Activated T-helper 1 cell treated with anti-CD3 and anti-CD28 coated beads, Interleukin-12 subunit alpha, Interleukin-12 subunit beta, Interleukin-2, Interleukin-4 antibody, amounts not matched to agents 30 ng/mL and 10 ng/mL and 1 ng/mL, durations not matched to agents 14 hours and 24 hours and 36 hours (primary cell): ENCODE data around the gene ALG8. TPM values are rescaled to one million over a fixed set of nuclear protein-coding genes. Genes with fewer than 3 reads are reported as not detected.
"Not testable (repeated sequence)": the region's sequence is repeated elsewhere in the genome, so short reads cannot be mapped to it uniquely, and the experiment has no call there.

ENCODE experiments used
- DNase-seq: peaks from one replicate; pipeline ENCODE4 v3.0.0; 2021; ENCODE audit warnings: low spot score
- H3K27ac Mint-ChIP-seq: one replicate; pipeline ENCODE4 v1.8.0; 2021; ENCODE audit warnings: mild to moderate bottlenecking, mixed read lengths
- H3K27me3 Mint-ChIP-seq: one replicate; pipeline ENCODE4 v1.8.0; 2022; ENCODE audit warnings: mild to moderate bottlenecking, moderate library complexity, mixed read lengths; ENCODE audit not compliant: insufficient read depth
- H3K36me3 Mint-ChIP-seq: one replicate; pipeline ENCODE4 v1.8.0; 2021; ENCODE audit warnings: low read depth, mixed read lengths
- H3K4me1 Mint-ChIP-seq: one replicate; pipeline ENCODE4 v1.8.0; 2021; ENCODE audit warnings: low read depth, mixed read lengths
- H3K4me3 Mint-ChIP-seq: one replicate; pipeline ENCODE4 v1.8.0; 2021; ENCODE audit warnings: mild to moderate bottlenecking, moderate library complexity, mixed read lengths
- H3K9me3 Mint-ChIP-seq: one replicate; pipeline ENCODE4 v1.8.0; 2021; ENCODE audit warnings: mixed read lengths
- intact Hi-C: fragments of 100-400 bp; cut with micrococcal nuclease; formaldehyde crosslinking; loops from one replicate; pipeline ENCODE4 v1.15.1; 2024
- total RNA-seq: library from RNA; stranded (reverse); gene quantifications from 2 replicates; pipeline ENCODE4 v1.2.3, GENCODE V29; 2022

ALG8 gene
- total RNA-seq: 57.9 and 74.2 TPM in 2 replicates

DNA sequence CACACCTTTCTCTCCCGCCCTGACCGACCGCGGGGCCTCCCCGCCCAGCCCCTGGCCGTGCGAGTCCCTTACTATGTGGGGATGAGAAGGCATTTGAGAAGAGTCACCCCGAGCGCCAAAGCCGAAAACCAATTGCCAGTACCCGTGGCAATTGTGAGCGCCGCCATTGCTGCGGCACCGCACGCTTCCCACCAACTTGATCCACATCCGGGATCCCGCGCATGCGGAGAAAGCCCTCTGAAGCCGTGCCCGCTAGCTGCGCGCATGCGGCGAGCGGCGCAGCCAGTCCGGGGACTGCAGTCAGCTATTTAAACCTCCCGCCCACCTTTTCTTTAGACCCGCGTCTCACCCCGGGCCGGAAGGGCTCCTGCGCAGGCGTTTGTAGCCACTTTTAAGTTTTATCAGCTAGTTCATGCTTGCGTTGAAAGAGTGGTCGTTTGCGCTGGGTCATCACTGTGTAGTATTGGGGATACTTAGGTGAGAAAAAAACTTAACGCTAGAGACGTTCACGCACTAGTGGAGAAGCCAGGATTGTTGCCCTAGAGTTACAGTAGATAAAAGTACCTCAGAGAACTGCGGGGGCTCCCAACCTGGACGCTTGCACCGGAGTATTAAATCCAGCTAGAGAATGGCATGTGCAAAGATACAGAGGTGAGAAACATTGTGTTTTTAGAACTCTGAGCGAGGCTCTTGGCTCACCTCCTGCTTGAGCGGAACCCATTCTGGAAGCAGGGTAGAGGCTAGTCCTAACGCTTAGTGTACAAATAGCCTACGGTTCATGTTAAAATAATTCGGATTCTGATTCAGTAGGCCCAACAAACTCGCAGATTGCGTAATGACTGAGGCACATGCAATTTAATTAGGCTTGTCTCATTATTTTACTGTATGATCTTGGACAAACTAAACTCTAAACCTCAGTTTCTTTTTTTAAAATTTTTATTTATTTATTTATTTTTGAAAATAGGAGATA, at the start of gene ALG8:
ALG8 (minus strand) TSS at position 205 of the 970 bp plus-strand sequence; CDS start at position 167, 38 bp downstream.
- Mint-ChIP-seq H3K27ac (peak within 1 kb of the TSS; percentile 90), H3K36me3 (peaks cover 30% of the 10 kb centered on the region), H3K27me3 (no peaks in the 10 kb centered on the region), H3K4me1 (peaks cover 43% of the 10 kb centered on the region), H3K9me3 (no peaks in the 10 kb centered on the region), H3K4me3 (peak within 1 kb of the TSS; percentile 95)
- intact Hi-C loops: loop anchor here (1.0 to 5.0 kb wide), 13 partner anchors 45 to 502 kb away; partner anchors contain the start of genes AAMDC, CLNS1A, GAB2 and INTS4
- DNase-seq: peak; percentile 96

DNA sequence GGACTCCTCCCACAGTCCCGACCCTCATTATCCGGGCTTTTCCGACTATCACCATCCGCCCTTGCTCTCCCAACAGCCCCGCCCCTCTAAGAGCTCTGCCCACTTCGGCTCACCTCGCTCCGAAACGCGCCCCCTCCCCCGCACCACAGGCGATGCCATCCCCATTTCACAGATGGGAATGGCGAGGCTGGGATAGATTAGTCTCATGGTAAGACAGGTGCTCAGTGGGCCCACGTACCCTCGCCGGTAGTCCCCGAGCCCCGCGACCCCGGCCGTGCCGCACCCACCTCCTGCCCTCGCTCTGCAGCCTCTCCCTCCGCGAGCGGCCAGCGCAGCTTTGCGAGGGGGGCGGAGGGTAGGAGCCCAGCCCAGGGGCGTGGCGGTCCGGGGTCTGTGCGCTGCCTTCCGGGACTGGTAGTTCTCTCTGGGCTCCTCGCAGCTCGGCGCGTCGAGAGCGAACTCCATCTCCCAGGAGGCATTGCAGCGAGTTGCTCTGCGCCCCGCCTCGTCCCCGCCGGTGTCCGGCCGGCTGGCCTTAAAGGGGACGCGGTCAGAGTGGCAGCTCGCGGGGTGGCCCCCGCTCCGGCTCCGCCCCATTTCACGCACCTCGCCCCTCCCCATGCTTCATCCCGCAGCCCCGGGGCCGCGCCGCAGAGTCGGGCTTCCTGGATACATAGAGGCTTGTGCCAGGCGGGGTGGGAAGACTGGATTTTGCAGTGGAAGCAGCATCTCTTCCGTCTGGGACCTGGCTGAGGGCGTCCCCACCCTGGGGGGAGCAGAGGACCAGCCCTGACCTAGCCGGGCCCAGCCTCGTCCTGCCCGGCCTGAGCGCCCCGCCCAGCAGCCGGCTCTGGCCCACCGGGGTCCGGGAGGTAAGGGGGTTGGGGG, 49.1 kb upstream of the ALG8 start, which contains the start of the genes KCTD21 and USP35:
KCTD21 (minus strand) TSS at position 341 of the 888 bp plus-strand sequence. CDS start 14,072 bp downstream, outside the sequence.
USP35 (plus strand) TSS at position 634 of the 888 bp plus-strand sequence. CDS start 7,327 bp downstream, outside the sequence.
- intact Hi-C loops: loop anchor here (1.0 to 2.0 kb wide), 15 partner anchors 14 to 551 kb away; partner anchors contain the start of genes ALG8, CLNS1A, GAB2 and INTS4
- H3K27ac Mint-ChIP-seq: peak within 1 kb of the TSS; percentile 100
- peaks cover 27% of the 10 kb centered on the region for H3K36me3 Mint-ChIP-seq
- no peaks in the 10 kb centered on the region for H3K27me3 Mint-ChIP-seq
- peak; percentile 93 for DNase-seq
- peaks cover 57% of the 10 kb centered on the region for H3K4me1 Mint-ChIP-seq
- no peaks in the 10 kb centered on the region for H3K9me3 Mint-ChIP-seq
- H3K4me3 Mint-ChIP-seq: peak within 1 kb of the TSS; percentile 99

DNA sequence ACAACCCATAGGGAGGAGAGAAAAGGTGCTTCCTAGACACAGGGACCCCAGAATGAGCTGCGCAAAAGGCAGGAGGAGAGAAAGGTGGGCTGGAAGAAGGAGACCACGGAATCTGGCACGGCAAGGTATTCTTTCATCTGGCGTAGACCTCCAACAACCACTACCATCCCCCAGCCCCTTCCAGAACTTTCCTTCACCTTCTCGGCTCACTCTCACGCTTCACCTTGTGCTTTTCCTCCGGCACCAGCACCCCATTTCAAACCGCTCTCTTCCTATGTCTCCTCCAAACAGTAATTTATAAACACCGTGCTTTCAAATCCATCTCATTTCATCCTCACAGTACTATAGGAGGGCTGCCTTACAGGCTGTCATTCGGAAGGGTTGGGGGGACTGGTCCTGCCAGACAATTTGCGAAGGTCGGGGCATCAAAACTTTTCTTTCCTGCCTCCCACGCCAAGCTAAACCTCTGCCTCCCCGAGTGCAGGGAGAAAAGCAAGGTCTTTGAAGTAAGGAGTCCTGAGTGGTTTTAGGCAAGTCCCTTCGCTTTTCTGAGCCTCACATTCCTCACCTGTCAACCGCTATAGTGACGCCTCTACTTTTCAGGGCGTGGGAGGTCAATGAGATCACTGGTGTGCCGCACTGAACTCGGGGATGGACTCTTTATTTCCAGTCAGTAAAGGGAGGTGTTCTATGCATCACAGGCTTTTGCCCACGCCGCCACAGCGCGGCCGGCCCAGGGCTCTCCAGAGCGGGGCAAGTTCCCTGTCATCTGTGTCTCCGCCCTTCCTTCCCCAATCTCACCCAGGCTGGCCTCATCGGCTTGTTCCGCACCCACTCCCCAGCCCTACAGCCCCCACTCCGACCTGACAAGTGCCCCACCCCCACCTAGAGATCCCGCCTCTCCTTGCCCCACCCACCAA, 48.2 kb upstream of the ALG8 start:
- peaks cover 52% of the 10 kb centered on the region for H3K4me1 Mint-ChIP-seq
- peaks cover 30% of the 10 kb centered on the region for H3K36me3 Mint-ChIP-seq
- H3K9me3 Mint-ChIP-seq: no peaks in the 10 kb centered on the region
- H3K27ac Mint-ChIP-seq: peak overlapping the region; percentile 100
- peak overlapping the region; percentile 99 for H3K4me3 Mint-ChIP-seq
- no peaks in the 10 kb centered on the region for H3K27me3 Mint-ChIP-seq
- DNase-seq: peak; percentile 65
- intact Hi-C loops: loop anchor here (1.0 to 2.0 kb wide), 16 partner anchors 15 to 550 kb away; partner anchors contain the start of genes ALG8, CLNS1A, GAB2 and INTS4

DNA sequence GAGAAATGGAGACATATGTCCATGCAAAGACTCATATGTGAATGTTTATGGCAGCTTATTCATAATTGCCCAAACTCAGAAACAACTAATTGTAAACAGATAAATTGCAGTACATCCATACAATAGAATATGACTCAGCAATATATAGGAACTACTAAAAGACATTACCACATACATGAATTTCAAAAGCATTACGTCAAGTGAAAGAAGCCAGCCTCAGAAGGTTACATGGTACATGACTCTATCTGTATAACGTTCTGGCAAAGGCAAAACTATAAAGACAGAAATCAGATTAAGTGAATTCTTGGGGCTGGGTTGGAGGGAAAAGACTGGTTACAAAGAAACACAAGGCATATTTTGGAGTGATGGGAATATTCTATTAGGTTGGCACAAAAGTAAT, 41.8 kb upstream of the ALG8 start:
- H3K27ac Mint-ChIP-seq: no peak overlapping the region
- intact Hi-C loops: no loop called here
- DNase-seq: no peak
- peaks cover 29% of the 10 kb centered on the region for H3K36me3 Mint-ChIP-seq
- H3K27me3 Mint-ChIP-seq: no peaks in the 10 kb centered on the region
- H3K4me3 Mint-ChIP-seq: no peak overlapping the region
- peaks cover 5% of the 10 kb centered on the region for H3K9me3 Mint-ChIP-seq
- peaks cover 15% of the 10 kb centered on the region for H3K4me1 Mint-ChIP-seq

DNA sequence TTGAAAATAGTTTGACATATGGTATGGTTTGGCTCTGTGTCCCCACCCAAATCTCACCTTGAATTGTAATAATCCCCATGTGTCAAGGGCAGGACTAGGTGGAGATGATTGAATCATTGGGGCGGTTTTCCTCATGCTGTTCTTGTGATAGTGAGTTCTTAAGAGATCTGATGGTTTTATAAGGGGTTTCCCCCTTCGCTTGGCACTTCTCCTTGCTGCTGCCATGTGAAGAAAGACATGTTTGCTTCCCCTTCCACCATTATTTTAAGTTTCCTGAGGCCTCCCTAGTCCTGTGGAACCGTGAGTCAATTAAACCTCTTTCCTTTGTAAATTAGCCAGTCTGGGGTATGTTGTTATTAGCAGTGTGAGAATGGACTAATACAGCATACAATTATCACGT, 41.3 kb upstream of the ALG8 start:
- H3K27ac Mint-ChIP-seq: no peak overlapping the region
- peaks cover 30% of the 10 kb centered on the region for H3K36me3 Mint-ChIP-seq
- H3K27me3 Mint-ChIP-seq: no peaks in the 10 kb centered on the region
- H3K4me1 Mint-ChIP-seq: peaks cover 11% of the 10 kb centered on the region
- H3K9me3 Mint-ChIP-seq: peaks cover 5% of the 10 kb centered on the region
- intact Hi-C loops: no loop called here
- no peak for DNase-seq
- H3K4me3 Mint-ChIP-seq: no peak overlapping the region

DNA sequence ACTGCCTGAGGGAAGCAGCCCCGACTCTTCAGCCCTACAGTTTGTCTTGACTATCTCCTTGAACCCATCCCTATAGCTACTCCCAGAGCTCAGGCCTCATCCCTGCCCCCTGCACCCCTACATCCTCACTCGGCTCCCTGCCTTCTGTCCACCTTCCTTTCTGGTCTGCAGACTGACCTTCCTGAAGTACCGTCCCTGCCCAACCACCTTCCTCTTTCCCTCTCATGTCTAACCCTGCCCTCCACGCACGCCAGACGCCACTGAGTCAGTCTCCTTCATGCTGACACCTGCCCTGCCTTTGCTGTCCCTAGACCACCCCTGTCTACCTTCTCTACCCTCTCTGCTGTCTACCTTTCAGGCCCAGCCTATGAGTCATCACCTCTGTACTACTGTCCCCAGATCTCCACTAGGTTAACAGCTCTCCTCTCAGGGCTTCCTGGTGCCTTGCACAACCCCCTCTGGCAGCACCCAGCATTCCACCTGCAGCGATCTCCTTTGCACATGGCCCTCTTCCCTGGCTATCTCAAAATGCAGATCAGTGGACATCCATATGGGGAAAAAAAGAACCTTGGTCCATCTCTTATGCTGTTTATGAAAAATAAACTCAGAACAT, 40.1 kb upstream of the ALG8 start:
- peaks cover 35% of the 10 kb centered on the region for H3K36me3 Mint-ChIP-seq
- no peak for DNase-seq
- peaks cover 5% of the 10 kb centered on the region for H3K9me3 Mint-ChIP-seq
- intact Hi-C loops: no loop called here
- no peak overlapping the region for H3K27ac Mint-ChIP-seq
- H3K4me1 Mint-ChIP-seq: peaks cover 9% of the 10 kb centered on the region
- H3K27me3 Mint-ChIP-seq: no peaks in the 10 kb centered on the region
- no peak overlapping the region for H3K4me3 Mint-ChIP-seq

DNA sequence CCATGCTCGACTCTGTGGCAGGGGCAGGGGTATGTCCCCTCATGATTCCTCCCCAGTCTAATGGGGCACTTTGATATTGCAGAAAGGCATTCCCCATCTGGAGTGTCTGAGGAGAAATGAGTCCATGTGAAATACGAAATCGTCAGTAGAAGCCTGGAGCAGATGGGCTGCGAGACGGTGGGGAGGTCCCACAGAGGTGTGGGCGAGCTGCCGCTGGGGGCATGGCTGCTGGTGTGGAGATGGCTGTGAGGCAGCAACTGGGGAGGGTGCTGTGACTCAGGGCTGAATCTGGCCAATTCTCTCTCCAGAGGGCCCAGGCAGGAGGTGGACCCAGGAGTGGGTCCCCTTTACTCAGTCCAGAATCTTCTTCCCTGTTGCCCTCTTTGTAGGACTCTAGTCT, 37.8 kb upstream of the ALG8 start:
- no peak overlapping the region for H3K27ac Mint-ChIP-seq
- peaks cover 5% of the 10 kb centered on the region for H3K9me3 Mint-ChIP-seq
- peaks cover 40% of the 10 kb centered on the region for H3K36me3 Mint-ChIP-seq
- no peaks in the 10 kb centered on the region for H3K27me3 Mint-ChIP-seq
- no peak for DNase-seq
- intact Hi-C loops: no loop called here
- no peak overlapping the region for H3K4me3 Mint-ChIP-seq
- peaks cover 5% of the 10 kb centered on the region for H3K4me1 Mint-ChIP-seq

DNA sequence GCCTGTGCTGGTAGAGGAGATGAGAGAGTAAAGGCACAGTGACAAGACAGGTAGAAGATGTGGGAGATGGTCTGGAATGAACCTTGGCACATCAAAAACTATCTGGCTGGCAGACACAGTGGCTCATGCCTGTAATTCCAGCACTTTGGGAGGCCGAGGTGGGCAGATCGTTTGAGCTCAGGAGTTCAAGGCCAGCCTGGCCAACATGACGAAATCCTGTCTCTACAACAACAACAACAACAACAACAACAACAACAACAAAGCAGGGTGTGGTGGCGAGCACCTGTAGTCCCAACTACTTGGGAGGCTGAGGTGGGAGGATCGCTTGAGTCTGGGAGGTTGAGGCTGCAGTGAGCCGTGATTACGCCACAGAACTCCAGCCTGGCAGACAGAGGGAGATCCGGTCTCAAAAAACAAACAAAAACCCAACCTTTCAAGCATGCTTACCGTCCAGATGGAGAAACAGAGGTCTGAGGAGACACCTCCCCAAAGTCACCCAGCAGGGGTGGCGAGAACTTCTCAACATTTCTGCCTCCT, 37.2 kb upstream of the ALG8 start:
- Mint-ChIP-seq H3K27me3 (no peaks in the 10 kb centered on the region), H3K4me3 (no peak overlapping the region), H3K4me1 (peaks cover 5% of the 10 kb centered on the region), H3K36me3 (peaks cover 41% of the 10 kb centered on the region), H3K27ac (no peak overlapping the region), H3K9me3 (peaks cover 5% of the 10 kb centered on the region)
- DNase-seq: no peak
- intact Hi-C loops: no loop called here

DNA sequence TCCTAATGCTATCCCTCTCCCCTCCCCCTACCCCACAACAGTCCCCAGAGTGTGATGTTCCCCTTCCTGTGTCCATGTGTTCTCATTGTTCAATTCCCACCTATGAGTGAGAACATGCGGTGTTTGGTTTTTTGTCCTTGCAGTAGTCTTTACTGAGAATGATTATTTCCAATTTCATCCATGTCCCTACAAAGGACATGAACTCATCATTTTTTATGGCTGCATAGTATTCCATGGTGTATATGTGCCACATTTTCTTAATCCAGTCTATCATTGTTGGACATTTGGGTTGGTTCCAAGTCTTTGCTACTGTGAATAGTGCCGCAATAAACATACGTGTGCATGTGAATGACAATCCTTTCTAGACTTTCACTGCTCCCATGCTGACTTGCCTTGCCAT, 36.4 kb upstream of the ALG8 start:
- H3K27me3 Mint-ChIP-seq, DNase-seq, intact Hi-C loops, H3K4me3 Mint-ChIP-seq, H3K27ac Mint-ChIP-seq, H3K9me3 Mint-ChIP-seq, H3K4me1 Mint-ChIP-seq: not testable (repeated sequence)
- H3K36me3 Mint-ChIP-seq: peaks cover 36% of the 10 kb centered on the region

DNA sequence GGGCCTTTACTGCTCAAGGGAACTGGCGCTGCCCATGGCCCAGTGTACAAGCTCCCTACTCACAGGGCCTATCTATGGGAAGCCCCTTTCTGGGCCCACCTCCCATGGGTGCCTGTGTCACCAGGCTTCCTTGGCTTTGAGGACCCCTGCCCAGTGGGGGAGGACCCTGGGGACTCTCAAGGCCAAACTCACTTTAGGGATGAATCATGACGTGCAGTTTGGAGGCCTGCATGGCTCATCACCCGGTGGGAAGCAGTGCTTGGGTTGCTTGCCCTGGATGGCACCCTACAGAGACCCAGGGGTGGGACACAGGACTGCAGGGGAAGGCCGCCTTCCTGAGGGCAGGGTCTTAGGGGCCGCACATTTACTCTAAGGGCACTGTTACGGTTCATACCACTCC, 32.5 kb upstream of the ALG8 start:
- Mint-ChIP-seq H3K4me1 (peaks cover 5% of the 10 kb centered on the region), H3K27me3 (no peaks in the 10 kb centered on the region), H3K4me3 (no peak overlapping the region), H3K36me3 (peaks cover 31% of the 10 kb centered on the region), H3K27ac (no peak overlapping the region), H3K9me3 (no peaks in the 10 kb centered on the region)
- intact Hi-C loops: no loop called here
- DNase-seq: no peak

DNA sequence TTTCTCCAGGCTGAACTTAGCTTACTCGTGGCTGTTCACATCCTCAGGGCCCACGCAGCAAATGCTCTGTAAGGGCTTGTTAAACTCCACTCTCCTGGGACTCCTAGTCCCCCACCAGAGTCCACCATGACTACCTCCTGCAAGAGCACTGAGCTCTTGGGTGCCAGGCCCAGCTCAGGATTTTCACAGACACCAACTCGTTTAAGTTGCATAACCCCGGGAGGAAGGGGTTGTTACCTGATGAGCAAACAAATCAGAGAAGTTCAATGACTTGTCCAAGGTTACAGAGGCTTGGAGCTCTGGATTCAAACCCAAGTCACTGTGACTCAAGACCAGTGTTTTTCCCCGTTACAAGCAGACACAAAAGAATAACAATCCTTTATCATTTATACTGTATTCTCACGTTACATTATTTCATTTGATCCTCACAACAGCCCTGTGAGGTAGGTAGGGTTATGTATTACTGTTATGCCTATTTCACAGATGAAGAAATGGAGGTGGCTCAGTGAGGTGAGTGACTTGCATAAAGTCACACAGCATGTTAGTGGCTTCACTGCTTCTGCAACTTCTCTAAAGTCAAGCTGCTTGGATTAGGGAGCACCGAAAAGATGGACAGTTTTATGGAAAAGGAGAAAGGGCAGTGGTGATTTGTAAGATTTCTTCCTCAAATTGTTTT, 31.6 kb upstream of the ALG8 start:
- H3K36me3 Mint-ChIP-seq: peaks cover 25% of the 10 kb centered on the region
- H3K4me3 Mint-ChIP-seq: no peak overlapping the region
- no peak overlapping the region for H3K27ac Mint-ChIP-seq
- DNase-seq: no peak
- peaks cover 5% of the 10 kb centered on the region for H3K4me1 Mint-ChIP-seq
- H3K27me3 Mint-ChIP-seq: no peaks in the 10 kb centered on the region
- intact Hi-C loops: no loop called here
- H3K9me3 Mint-ChIP-seq: no peaks in the 10 kb centered on the region
